Loucy (cell line): Measurements from ENCODE around the gene ACCS.

Experiments used
- CTCF ChIP-seq: fragments of 200-600 bp; sonication (generic); conservative IDR thresholded peaks from 2 replicates; pipeline ENCODE4 v1.5.1; 2014; ENCODE audit warnings: mild to moderate bottlenecking, antibody characterized with exemption, low read length
- EZH2phosphoT487 ChIP-seq: fragments of 200-600 bp; IDR thresholded peaks from 2 replicates; pipeline ENCODE4 v1.6.1; 2018; ENCODE audit warnings: antibody characterized with exemption, mild to moderate bottlenecking, moderate library complexity, borderline replicate concordance

- no peak for TF ChIP-seq CTCF
- TF ChIP-seq EZH2phosphoT487, result no peak
Measured at GRCh38 chr11:44068180-44068579, 2.1 kb downstream of the ACCS start.
